Left forelimb (tissue), 1 donor: Measurements from ENCODE around the gene RNF25.
"Not testable (repeated sequence)": the region's sequence is repeated elsewhere in the genome, so short reads cannot be mapped to it uniquely, and the experiment has no call there.

Experiments
- DNase-seq: peaks from one replicate; pipeline ENCODE4 v3.0.0-alpha.2; 2018; ENCODE audit warnings: low spot score

RNF25 gene, protein sequence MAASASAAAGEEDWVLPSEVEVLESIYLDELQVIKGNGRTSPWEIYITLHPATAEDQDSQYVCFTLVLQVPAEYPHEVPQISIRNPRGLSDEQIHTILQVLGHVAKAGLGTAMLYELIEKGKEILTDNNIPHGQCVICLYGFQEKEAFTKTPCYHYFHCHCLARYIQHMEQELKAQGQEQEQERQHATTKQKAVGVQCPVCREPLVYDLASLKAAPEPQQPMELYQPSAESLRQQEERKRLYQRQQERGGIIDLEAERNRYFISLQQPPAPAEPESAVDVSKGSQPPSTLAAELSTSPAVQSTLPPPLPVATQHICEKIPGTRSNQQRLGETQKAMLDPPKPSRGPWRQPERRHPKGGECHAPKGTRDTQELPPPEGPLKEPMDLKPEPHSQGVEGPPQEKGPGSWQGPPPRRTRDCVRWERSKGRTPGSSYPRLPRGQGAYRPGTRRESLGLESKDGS

DNA sequence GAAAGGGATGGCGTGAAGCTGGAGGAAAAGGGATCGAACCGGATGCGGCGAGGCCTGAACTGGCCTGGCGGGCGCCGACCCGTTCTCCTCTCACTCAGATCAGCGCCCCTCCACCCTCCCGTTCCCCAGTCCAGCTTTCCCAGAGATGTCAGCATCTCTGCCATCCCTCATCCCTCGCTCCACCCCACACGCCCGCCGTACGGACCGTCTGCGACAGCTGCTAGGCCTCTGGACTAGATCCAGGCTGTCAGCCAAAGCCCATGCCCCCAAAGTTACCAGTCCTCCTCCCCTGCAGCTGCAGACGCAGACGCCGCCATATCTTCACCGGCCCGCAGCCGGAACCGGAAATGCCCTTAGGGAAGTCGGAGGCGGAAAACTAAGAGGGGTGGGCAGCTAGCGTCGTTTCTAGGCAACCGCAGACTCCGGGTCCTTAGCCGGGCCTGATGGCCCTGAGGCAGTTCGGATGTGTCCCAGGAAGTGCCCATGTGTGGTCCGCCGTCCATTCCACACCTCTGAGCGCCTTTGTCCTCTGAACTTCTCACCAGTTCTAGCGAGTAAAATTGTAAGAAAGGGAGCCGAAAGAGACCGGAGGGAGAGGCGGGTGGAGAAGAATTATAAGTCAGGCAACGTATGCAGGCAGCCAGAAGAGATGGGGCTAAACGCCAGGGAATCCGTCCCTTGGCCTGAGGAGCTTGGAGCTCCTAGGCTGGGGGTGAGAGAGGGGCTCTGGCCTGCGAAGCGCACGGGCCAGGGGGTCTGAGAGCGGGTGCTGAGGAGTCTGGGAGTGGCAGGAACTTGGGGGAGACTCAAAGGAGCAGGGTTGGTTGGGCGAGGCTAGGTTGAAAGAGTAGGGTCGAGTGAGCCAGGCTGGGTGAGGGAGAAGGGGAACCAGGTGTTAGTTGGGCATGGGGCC is at the start of gene RNF25, which contains the start of gene STK36:
Gene RNF25, minus strand, starts transcription at position 349 of the 913 bp plus-strand sequence. Its CDS starts 32 bp downstream, at position 317.
Gene STK36, plus strand, starts transcription at position 433 of the 913 bp plus-strand sequence. CDS start 744 bp downstream, outside the sequence.
- peak; percentile 92 for DNase-seq

DNA sequence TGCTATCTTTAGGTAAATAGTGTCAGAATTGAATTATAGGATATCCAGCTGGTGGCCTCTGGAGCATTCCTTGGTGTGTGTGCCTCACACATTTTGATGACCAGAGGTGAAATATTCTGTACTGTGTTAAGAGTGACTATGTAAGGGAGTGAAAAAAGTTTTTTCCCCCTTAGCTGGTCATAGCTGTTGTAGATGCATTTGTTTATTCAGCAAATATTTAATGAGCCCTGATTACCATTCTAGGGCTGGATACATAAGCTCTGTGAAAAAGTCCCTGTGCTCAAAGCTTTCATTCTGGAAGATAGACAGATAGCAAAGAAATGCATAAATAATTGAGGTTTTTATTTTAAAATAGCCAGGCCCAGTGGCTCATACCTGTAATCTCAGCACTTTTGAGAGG is 49.7 kb upstream of the RNF25 start:
- DNase-seq: no peak

DNA sequence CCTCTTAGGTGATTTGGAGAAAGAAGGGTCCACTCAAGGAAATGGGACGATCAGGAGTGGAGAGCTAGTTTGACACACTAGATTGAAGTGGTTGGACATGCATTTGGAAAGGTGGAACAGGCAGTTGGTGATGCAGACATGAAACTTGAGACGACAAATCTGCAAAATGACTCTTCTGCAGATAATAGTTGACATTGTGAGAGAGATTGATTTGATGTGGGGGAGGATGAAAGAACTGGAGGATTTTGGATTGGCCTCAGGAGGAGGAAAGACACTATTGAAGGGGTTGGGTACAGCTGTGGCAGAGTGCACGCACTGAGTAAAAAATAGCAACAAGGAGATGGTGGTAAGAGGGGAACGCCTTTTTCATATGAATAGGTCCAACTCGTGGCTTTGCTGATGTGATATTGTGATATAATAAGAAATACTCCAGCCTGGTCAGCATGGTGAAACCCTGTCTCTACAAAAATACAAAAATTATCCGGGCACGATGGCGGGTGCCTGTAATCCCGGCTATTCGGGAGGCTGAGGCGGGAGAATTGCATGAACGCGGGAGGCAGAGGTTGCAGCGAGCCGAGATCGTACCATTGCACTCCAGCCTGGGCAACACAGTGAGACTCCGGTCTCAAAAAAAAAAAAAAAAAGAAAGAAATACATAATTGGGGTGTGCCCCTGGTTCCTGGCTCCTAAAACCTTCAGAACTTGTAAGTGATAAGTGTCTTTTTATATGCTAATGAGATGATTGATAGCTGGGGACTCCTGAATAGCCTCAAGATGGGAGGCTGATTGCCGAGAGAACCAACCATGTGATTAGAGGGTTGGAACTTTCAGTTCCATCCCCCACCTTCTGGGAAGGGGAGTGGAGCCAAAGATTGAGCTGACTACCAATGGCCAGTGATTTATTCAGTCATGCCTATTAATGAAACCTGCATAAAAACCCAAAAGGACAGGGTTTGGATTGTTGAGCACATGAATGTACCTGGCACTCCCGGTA is 48.5 kb upstream of the RNF25 start:
- no peak for DNase-seq

DNA sequence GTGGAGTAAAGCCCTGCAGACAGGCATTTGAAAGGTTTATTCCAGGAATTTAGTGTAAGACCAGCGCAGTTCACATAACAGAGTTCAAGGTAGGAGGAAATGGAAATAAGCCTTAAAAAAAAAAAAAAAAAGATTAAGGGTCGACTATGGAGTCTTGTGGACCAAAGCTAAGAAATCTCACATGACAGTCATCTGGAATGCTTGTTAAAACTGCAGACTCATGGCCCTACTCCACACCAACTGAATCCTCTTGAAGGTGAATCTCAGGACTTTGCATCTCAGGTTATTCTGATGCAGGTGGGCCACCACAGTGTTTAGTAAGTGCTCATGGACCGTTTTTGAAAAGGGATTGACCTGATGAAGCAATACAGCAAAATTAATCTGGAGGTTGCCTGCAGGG is 47.7 kb upstream of the RNF25 start:
- no peak for DNase-seq

DNA sequence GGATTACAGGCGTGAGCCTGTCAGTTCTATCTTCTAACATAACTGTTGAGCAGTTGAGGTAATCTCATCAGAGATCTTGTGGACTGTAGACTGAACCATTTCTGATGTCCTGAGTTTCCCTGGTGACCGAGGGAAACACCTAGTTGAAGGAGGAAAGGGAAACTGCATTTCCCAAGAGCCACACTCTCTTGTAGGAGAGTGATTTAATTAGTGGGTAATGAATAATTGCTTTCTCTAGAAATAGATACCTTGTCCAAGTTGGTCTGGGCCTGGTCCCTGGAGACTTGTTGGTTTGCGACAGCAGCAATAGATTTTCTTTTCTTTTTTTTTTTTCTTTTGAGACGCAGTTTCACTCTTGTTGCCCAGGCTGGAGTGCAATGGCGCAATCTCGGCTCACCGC is 46.3 kb upstream of the RNF25 start:
- no peak for DNase-seq

DNA sequence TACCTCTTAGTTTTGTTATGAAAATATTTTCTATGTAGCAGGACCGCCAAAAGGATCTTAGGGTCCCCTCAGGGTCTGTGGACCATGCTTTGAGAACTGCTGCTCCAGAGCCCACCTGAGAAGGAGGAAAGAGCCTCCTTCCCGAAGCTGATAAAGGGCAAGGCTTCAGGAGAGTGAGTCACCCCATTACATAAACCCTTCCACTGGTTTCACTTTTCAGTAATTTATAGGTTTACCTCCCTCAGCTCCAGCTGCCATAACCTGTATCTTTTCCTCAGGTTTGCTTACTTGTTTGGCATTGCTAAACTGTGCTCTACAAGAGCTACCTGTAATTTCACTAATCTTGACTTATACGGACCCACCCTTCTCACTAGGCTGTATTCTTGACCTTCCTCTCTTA is 45.5 kb upstream of the RNF25 start:
- no peak for DNase-seq

DNA sequence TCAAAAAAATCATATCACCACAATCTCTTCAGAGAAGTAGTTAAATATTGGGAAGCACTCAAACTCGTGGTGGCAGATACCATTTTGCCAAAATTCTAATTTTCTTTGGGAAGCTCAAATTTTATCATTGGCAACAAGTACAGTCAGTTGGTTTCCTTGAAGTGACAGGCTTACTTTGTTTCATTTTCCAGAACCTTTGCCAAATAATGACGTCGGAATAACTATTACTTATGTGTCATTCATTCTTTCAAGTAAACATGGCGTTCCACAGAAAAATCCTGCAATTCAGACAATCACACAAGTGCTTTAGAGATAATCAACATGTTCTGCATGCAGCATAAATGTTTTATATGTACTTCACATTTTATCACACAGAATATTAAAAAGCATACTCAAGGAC is 44.3 kb upstream of the RNF25 start:
- no peak for DNase-seq

DNA sequence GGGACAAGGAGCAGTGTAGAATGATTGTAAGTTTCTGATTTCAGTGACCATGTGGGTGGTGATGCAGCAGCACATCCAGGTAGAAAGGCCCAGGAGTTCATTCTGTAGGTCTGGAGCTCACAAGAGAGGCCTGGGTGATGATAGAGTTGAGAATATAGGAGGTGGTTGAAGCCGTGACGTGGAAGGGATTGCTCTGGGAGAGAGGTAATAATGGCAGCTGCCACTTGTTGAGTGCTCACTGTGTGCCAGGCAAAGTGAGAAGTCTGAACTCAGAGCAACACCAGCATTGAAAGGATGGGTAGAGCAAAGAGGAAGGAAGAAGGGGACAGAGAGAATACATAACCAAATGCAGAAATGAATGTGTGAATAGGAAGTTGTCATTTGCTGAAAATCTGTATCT is 42.1 kb upstream of the RNF25 start:
- DNase-seq: no peak

DNA sequence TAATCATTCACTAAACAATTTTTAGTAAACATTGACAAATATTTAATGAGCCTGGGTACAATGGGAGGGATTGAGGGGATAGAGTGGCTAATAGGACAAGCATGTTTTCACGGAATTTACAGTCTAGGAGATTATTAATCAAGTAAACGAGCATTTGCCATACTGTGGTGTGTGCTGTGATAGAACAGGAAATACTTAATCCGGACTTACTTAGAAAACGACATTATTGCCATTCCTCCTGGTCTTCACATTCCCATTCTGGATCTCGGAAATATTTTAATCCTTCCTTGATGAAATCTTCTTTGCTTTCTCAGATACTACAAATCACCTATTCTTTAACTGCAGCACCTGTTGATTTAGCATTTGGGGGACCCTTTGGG is 39.7 kb upstream of the RNF25 start:
- no peak for DNase-seq

DNA sequence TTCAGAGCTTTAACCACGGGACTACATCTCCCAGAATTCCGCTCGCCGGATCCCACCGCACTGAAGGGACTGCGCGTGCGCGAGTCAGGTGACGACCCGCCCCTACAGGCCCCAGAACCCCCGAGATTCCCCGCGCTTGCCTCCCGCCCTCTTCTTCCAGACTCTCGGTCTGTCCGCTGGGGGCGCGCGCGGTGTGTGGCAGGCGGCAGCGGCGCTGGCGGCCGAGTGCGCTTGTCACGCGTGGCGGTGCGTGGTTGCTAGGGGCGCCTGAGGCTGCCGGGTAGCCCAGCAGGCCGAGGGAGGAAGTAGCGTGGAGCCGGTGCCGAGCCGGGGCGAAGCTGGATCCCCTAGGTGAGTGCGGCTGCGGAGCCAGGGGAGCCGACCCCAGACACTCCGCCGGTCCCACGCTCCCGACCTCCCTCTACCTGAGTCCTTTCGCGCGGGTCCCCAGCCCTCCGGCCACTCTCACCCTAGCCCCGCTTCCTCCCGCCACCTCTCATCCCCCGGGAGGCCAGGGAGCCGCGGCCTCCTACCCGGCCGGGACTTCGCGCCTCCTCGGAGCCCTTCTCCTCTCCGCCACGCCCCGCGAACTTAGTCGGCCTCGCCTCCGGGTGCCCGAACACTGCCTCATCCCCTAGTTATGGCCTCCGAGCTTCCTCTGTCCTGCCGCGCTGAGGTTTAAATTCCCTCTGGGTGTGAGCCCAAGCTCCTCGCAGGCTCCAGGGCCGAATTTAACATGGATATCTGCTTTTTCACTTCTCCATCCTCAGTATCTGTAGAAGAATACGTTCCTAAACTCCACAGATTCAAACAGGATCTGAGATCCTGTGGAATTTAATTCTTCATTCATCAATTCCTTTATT is 39.1 kb upstream of the RNF25 start, which contains the start of gene TTLL4:
Gene TTLL4, plus strand, starts transcription at position 149 of the 863 bp plus-strand sequence. CDS start 26,842 bp downstream, outside the sequence.
- peak; percentile 98 for DNase-seq

DNA sequence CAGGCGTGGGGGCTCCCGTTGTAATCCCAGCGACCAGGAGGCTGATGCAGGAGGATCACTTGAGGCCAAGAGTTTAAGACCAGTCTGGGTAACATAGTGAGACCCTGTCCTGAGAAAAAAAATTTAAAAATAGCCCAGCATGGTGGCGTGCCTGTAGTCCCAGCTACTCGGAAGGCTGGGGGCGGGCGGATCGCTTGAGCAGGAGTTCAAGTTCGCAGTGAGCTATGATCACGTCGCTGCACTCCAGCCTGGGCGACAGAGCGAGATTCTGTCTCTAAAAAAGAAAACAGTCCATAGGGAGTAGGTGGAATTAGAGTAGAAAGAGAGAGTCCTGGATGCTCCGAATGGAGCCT is 38.5 kb upstream of the RNF25 start:
- no peak for DNase-seq

DNA sequence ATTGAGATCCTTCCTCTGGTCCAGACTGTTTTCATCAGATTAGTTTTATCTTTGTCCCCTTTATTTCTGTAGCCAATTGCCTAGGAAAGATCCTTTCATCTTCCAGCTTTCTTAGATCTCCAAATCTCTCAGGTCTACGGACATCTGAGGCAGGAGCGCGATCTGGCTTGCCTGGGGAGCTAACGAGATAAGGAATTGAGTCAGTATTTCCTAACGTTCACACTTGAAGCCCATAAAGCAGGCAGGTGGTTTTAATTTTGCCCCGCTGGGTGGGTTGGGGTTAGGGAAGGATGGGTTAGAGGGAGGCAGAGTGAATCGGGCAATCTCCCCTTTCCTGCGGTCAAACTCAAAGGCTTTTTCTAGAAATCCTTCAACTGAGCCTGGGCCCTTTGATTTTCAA is 38.1 kb upstream of the RNF25 start:
- no peak for DNase-seq

DNA sequence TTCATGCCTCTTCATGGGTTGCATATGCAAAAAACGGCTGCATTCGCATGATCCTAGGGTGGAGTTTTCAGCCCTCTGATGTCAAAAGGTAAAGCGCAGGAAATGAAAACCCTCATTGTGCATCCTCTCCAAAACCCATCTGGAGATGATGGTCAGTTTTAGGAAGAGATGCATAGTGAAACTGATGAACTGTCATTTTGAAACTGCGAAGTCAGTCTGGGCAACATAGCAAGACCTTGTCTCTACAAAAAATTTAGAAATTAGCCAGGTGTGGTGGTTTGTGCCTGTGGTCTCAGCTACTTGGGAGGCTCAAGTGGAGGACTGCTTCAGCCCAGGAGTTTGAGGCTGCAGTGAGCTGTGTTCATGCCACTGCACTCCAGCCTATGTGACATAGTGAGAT is 36.3 kb upstream of the RNF25 start:
- no peak for DNase-seq

DNA sequence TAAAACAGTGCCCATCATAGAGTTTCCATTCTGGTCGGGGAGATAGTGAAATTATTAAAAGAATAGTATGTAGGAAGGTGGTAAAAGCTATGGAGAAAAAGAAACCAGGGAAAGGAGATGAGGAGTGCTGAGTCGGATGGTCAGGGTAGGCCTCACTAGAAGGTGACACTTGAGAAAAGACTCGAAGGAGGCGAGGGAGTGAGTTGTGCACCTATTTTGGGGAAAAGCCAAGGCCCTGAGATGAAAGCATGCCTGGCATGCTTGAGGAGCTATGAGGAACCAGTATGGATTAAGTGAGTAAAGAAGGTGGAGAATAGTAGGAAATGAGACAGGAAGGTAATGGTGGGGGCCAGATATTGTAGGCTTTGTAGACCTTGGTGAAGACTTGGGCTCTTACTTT is 31.5 kb upstream of the RNF25 start:
- DNase-seq: no peak

DNA sequence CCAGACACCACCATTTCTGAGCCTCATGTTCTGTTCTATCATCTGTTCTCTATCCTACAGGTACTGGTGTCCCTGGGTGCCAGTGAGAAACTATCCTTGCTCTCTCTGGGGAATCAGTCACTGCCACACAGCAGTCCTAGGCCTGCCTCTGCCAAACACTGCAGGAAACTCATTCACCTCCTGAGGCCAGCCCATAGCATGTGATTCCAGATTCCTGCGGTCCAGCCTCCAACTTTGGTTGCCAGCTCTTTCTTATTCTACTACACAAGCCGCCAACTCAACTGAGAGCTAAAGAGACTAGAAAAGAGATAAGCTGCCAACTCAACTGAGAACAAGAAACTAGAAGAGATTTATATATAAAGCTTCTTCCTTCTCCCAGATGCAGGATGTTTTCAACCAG is 30.0 kb upstream of the RNF25 start:
- no peak for DNase-seq

DNA sequence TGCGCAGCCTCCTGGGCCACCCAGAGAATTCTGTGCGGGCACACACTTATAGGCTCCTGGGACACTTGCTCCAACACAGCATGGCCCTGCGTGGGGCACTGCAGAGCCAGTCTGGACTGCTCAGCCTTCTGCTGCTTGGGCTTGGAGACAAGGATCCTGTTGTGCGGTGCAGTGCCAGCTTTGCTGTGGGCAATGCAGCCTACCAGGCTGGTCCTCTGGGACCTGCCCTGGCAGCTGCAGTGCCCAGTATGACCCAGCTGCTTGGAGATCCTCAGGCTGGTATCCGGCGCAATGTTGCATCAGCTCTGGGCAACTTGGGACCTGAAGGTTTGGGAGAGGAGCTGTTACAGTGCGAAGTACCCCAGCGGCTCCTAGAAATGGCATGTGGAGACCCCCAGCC is 27.1 kb upstream of the RNF25 start:
- DNase-seq: no peak

DNA sequence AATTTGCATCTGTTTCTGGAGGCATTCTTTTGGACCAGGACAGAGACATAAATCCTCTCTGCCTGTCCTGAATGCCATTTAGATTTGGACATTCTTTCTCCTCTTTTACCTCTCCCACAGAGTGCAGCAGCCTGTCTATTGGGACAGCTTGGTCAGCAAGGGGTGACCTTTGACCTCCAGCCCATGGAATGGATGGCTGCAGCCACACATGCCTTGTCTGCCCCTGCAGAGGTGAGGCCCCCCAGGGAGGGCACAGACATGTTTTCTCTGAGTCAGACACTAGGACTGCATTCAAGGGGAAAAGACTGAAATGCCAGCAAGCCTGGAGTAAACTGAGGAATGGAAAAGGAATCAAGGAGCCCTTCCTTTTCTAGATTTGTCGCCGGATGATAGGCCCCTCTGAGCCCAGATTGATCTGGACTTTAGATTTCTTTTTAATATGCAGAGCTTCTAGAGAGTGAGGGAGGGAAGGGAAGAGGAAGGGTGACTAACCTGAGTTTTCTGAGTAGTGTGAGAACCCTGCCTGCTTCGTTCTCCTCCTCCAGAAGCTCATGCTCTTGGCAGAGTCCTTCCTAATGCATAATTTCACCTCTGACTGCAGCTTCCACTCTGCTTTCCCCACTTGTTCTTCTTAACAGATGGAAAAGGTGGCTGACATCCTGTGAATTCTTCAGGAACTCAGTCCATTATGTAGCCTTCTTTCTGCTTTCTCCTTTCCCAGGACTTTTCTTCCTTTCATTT is 22.8 kb upstream of the RNF25 start:
- no peak for DNase-seq

DNA sequence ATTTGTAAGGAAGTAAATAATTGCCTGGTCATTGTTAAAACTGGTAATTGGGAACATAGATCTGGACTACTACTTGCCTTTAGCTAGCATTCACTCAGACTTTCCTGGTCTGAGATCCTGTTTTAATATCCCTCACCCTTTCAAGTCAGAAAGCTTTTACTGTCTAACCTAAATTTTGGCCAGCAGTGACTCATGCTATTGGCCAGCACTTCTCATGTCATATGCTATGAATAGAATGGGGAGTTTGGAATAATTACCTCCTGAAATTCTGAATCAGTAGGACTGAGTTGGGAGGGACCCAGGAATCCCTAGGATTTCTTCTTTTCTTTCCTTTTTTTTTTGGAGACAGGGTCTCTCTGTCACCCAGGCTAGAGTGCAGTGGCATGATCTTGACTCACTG is 19.4 kb upstream of the RNF25 start:
- DNase-seq: no peak

DNA sequence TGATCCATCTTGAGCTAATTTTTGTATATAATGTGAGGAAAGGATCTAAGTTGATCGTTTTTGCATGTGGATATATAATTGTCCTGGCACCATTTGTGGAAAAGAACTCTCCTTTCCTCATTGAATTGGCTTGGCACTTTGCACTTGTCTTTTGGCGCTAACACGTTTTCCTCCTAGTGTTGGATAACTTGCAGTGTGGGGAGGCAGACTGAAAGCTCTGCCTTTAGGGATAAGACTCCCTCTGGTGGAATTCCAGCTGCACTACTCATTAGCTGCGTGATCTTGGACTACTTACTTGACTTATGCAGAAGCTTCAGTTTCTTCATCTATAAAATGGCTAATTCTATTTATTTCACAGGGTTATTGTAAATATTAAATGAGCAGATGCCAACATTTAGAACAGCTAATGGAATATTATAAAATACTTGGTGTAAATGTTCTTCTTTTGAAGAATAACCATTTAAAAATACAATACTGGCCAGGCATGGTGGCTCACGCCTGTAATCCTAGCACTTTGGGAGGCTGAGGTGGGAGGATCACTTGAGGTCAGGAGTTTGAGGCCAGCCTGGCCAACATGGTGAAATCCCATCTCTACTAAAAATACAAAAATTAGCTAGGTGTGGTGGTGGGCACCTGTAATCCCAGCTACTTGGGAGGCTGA is 15.7 kb upstream of the RNF25 start:
- not testable (repeated sequence) for DNase-seq
